ENCODE measurements around the gene SLC22A23.
A peak's percentile ranks its signal among the peaks of the same experiment; 100 is the strongest.

SLC22A23 gene

DNA sequence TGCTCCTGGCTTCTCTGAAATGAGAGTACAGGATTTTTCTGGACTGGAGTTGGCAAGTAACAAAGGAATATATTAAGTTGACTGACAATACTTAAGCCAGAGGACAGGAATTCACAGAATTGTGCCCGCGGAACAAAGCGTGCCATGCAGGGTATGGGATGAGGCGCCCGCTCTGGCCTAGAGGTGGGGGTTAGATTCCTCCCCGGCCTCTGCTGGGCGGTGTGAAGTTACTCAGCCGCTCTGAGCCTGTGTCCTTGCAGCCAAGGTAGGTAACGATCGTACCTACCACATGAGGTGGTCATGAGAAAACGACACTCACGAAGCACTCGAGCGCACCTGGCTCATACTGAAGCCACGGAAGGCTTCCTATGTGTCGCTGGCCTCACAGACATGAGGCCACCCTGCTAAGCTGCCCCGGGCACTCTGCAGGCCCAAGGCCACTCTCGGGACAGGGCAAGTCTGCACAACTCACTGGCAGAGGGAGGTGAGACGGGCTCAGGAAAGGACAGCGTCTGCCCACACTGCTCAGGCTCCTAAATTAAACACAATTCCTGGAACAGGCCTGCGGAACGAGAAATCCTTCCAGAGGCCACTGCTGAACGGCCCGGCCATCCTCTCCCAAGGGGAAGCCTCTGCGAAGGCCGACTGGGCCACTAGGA is 127.3 kb downstream of the SLC22A23 start:
- no peak for DNase-seq

- no peak for DNase-seq
Observed at GRCh38 chr6:3328796-3329195, 128.1 kb downstream of the SLC22A23 start.

- DNase-seq = no peak
Observed at GRCh38 chr6:3328145-3328544, 128.7 kb downstream of the SLC22A23 start.

GRCh38 chr6:3327403-3327802 is 129.4 kb downstream of the SLC22A23 start:
- no peak for DNase-seq

DNA sequence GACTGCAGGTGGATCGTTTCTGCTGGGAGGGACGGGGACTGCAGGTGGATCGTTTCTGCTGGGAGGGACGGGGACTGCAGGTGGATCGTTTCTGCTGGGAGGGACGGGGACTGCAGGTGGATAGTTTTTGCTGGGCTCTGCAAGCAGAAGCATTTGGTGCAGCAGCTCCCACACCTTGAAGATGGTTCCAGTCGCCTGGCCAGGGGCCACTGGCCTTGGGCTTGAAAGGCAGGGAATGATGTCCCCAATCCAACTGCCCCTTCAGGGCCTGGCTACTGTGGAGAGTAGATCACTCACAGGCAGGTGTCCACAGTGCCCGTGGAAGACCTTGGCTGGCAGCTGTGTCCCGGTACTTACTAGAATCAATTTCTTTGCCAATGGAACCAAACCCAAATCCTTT is 129.9 kb downstream of the SLC22A23 start:
- DNase-seq = no peak

DNA sequence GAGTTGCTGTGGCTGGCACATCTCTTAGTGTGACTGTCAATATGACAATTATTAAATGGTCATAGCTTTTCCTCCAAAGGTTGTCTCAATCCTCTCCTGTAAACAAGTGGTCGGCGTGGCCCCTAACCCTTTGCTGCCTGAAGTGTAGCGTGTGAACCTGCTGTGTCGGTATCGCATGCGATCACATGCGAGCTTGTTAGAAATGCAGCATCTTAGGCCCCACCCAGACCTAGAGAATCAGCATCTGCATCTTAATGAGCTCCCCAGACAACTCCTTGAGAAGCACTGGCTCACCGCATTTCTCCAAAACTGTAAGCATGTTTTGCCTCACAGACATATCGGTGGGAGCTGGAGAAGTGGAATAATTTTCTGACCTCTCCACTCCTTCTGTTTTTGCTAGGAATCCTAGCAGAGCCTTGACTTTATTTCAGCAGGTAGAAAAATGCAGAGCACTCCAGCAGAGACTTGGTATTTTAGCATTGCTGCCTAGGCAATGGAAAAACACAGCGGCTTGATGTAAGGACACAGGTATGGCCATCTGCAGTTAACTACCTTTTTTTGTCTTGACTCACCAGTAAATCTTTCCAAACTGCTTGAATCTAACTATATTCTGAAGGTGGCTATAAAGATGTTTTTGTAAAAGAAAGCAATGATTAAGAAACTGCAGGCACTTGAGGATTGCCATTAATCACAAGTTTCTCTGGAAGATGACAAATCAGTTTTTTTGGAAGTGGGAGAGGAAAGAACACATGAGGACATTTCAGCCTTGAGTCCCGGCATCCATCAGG is 130.5 kb downstream of the SLC22A23 start:
- no peak for DNase-seq

GRCh38 chr6:3325210-3325609 is 131.6 kb downstream of the SLC22A23 start:
- DNase-seq = peak; percentile 41

GRCh38 chr6:3324262-3324942 is 132.4 kb downstream of the SLC22A23 start:
- no peak for DNase-seq

DNA sequence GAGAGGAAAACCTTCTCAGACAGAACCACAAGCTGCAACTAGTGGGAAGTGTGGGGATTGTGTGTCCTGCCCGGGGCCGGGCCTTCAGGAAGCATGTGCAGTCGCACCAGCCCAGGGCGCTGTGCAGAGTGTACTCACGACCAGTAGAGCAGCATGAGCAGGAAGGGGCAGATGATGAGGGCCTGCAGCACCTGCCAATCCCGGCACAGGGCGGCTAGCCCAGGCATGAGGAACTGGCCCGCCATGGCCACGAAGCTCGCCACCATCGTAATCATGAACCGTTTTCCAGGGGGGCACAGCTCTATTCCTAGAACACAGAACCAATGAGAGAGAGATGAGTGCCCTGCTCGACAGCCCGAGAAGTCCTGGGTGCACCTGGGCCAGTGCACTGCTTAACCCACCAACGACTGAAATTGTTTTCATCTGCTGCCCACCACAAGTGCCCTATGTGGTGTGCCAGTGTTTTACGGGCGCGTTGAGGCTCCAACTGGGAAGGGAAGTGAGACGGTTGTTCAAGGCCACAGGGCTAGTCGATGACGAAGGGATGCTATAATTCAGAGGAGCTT is 133.1 kb downstream of the SLC22A23 start:
- no peak for DNase-seq

GRCh38 chr6:3323148-3323547 is 133.7 kb downstream of the SLC22A23 start:
- no peak for DNase-seq

GRCh38 chr6:3322366-3322890 is 134.4 kb downstream of the SLC22A23 start:
- no peak for DNase-seq

DNA sequence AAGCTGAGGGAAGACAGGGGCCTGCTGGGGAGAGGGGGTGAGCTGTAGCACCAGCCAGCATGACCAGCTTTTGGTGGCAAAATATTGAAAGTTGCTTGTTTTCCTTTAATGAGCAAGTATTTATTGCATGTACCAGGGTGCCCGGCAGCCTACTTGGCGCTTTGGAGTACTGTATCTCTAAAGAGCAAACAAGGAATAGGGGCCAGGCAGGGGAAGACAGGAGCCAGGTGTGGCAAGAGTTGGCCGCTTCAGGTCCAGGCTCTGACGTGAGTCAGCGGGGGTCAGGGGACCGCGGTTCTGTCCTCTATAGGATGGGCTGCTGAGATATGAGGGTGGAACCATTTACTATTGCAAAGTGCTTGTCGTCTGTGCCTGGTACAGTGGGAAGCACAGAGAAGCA is 135.0 kb downstream of the SLC22A23 start:
- DNase-seq = no peak

- no peak for DNase-seq
Observed at GRCh38 chr6:3321042-3321441, 135.8 kb downstream of the SLC22A23 start.

DNA sequence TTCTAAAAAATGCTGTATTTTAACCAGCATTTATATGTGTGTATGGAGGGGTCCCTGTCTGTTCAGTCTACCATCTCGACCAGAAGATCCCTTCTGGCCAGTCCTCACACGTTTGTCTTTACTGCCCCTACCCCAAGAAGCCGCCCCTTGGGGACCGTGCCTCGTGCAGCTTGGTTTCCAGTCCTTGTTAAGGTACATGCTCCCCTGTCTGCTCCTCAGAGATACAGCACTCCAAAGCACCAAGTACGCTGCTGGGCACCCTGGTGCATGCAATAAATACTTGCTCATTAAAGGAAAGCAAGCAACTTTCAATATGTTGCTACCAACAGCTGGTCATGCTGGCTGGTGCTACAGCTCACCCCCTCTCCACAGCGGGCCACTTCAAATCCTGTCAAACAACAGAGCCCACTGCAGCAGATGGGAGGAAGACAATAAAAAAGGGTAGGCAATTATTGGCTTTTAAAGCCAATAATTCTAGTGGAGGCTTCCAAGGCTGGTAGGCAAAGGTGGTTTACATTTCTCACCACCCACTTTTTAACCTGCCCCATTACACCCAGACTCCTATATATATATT is 136.5 kb downstream of the SLC22A23 start:
- peak; percentile 45 for DNase-seq

DNA sequence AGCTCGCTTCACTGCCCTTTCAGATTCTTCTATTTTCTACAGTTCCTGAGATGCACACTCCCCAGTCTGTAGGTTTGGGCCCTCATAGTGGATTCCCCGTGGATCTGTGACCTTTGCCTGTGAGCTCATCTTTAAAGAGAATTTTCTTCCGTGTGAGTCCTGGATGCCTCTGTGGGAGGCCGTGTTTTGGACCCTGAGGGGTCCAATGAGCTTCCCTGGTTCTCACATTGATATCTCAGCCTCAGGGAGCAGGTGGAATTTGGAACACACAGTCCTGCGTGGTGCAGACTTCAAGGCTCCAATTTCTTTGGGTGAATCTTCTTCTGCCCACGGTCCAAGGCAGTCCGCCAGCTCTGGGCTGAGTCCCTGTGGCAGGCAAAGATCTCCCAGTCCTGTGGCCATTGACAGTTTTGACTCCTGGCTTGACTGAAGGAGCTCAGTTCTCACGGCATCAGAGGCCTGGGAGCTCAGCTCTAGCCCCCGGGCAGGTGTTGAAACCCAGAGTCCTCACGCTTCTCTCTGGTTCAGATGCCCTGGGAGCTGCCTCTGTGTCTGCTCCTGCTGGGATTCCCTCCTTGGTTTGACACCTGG is 137.1 kb downstream of the SLC22A23 start:
- no peak for DNase-seq

GRCh38 chr6:3318821-3319540 is 137.9 kb downstream of the SLC22A23 start:
- no peak for DNase-seq

- DNase-seq = no peak
Observed at GRCh38 chr6:3318226-3318625, 138.6 kb downstream of the SLC22A23 start.

GRCh38 chr6:3317741-3318211 is 139.1 kb downstream of the SLC22A23 start:
- no peak for DNase-seq

DNA sequence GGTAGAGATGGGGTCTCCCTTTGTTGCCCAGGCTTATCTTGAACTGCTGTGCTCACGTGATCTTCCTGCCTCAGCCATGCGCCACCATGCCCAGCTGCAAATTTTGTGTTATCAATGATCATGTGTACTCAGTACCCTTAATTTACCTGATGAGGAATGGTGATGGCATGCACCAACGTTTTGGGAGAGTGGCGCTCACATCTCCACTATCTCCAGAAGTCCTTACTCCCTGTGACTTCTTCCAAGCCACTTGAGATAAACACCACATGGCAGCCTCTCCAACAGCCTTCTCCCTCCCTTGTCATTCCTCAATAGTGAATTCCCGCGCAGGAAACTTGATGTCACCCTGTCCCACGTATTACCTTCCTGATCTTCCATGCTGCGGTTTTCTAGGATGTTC is 140.0 kb downstream of the SLC22A23 start:
- no peak for DNase-seq

DNA sequence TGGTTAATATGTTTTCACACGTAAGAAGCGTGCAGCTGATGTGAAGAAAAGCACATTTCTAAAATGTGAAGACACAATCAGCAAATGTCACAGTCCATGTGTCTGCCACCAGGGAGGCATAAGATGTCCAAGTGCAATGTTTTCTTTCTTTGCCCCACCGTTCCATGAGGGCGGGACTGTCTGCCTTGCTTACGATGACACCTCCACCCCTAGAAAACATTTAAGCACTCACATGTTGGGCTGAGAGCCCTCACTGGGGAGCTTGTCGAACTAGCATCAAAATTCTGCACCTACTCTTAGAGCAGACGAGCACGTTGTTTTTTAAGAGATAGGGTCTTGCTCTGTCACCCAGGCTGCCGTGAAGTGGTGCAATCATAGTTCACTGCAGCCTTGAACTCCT is 140.5 kb downstream of the SLC22A23 start:
- no peak for DNase-seq

DNA sequence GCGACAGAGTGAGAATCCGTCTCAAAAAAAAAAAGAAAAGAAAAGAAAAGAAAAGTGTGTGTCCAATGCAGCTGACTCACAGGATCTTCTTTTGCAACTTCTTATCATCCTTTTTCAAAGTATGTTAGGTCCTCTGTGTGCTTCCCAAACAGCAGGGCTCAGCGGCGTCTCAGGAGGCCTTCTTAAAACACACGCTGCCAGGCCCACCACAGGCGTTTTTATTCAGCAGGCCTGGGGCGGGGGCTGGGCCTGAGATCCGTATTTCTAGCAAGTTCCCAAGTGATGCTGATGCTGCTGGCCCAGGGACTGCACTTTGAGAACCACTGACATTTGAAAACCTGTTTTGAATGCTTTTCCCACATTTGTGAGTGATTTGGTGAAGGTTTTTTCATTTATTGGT is 141.0 kb downstream of the SLC22A23 start:
- no peak for DNase-seq

Measured in NCI-H2227 treated with DMSO at 0.1 percent for 48 hours (cell line).